HG03103 (cell line): ENCODE measurements around the gene POLRMT.

Experiments used
- ATAC-seq: cut with Tn5 transposase; IDR thresholded peaks from one replicate; pipeline ENCODE4 v1.9.1; 2021; ENCODE audit warnings: low read depth; ENCODE audit not compliant: unreplicated experiment

The POLRMT gene

GRCh38 chr19:663682-664117 lies 30.4 kb upstream of the POLRMT start:
- no peak for ATAC-seq

DNA sequence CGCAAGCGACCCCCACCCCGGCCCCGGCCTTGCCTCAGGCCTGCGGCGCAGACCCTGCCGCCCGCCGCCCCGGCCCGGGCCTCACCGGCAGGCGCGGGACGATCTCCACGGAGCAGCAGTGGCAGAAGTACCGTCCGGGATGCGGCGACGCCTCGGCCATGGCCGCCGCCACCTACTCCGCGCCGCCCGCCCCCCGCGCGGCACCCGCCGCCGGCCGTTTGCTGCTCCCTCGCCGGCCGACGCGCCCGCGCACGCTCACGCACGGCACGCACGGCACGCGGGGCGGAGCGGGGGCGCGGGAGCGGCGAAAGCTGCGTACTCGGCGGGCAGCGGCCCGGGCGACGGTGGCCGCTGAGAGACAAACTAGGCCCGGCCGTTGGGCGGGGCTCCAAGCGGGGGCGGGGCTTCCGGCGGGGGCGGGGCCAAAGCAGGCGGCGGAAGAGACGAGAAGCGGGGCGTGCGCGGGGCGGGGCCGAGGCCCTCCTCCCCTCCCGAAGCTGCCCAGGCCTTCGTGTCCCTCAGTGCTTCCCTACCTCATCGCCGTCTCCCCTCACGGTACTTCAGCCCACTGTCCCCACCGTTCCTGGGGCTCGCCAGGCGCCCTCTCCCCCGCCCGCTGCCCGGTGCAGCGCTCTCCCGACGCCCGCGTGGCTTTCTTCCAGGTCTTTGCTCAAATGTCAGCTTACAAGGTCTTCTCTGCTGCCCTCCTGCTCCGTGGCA lies 29.8 kb upstream of the POLRMT start, which contains the start of gene RNF126:
TSS of gene RNF126 (minus strand) at position 253 of the 720 bp plus-strand sequence. CDS start at position 160, 93 bp downstream.
- peak; percentile 50 for ATAC-seq

GRCh38 chr19:662207-662961 lies 29.0 kb upstream of the POLRMT start:
- no peak for ATAC-seq

GRCh38 chr19:661427-662196 lies 28.3 kb upstream of the POLRMT start:
- ATAC-seq: no peak

DNA sequence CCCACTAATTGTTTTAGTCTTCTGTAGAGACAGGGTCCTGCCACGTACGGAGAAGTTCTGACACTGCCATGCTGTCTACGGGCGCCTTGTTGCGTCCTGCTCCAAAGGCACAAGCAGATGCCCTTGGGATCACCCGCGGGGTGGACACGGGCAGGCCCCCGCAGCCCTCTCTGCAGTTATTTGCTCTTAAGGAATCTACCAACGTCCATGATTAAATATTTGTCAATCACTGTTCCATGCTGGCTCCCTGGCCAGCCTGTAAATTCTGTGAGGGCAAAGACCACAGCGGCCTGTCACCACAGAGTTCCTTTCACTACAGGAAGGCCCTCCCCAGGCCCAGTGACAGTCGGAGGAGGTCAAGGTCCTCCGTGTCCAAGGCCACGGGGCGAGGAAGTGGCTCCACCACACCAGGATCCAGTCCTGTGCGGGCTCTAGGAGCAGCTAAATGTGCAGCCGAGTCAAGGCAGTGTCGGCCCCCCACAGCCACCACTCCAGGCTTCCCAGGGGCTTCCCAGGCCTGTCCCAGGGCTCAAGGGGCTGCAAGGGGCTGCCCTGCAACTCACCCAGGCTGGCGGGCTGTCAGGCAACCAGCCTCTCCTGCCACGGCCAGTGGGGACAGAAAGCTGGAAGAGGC lies 27.6 kb upstream of the POLRMT start:
- ATAC-seq: no peak

DNA sequence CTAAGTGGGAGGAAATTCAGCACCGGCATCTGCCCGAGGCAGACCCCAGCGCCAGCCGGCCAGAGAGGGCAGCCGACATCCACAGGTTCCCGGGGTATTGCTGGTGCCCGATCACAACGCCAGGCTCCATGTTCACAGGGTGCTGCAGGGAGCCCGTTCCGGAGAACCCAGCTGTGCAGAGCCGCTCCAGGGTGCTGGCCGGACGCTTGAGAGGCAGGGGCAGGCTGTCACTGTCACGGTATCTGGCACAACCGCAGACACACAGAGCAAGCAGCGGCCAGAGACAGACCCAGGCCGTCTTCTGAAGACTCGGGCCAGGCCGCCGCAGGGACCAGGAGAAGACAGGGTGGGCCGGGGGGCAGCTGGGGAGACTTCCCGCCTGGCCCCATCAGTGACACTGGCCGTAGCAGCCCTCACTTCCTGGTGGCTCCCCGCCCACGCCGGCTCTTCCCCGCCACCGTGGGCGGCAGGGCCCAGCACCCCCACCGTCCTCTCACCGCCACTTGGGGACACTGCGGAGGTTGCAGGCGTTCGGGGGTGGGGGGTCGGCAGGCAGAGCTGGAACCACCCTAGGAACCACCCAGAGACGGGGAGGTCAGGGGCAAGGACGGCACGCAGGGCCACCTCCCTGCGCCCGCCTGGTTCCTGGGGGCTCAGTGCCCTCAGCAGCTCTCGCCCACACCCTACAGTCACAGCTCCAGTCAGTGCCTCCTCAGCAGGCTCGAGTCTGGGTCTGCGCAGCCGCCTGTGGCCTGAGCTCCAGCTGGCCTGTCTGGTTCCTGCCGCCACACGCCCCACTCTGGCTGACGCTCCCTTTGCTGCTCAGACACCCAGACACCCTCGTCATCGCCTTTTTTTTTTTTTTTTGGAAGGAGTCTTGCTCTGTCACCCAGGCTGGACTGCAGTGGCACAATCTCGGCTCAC lies 25.8 kb upstream of the POLRMT start:
- no peak for ATAC-seq

- ATAC-seq: no peak
These were observed 24.9 kb upstream of the POLRMT start for GRCh38 chr19:658059-658839.

DNA sequence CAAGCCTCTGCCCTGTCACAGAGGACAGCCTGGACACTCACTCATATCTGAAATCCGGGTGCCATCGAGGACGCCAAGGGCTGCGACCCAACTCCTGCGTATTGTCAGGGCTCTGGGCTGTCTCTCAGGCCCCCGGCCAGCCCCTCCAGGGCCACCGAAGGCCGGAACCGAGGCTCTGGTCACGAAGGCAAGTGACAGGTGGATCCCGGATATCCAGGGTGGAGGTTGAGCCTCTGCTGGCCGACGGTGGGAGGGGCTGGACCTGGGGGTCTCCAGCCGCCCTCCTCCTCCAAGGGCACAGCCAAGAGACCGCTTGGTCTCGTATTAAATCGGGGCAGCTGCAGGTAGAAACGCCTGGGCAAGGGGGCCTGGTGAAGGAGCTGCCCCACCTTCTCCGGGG lies 24.3 kb upstream of the POLRMT start:
- no peak for ATAC-seq

DNA sequence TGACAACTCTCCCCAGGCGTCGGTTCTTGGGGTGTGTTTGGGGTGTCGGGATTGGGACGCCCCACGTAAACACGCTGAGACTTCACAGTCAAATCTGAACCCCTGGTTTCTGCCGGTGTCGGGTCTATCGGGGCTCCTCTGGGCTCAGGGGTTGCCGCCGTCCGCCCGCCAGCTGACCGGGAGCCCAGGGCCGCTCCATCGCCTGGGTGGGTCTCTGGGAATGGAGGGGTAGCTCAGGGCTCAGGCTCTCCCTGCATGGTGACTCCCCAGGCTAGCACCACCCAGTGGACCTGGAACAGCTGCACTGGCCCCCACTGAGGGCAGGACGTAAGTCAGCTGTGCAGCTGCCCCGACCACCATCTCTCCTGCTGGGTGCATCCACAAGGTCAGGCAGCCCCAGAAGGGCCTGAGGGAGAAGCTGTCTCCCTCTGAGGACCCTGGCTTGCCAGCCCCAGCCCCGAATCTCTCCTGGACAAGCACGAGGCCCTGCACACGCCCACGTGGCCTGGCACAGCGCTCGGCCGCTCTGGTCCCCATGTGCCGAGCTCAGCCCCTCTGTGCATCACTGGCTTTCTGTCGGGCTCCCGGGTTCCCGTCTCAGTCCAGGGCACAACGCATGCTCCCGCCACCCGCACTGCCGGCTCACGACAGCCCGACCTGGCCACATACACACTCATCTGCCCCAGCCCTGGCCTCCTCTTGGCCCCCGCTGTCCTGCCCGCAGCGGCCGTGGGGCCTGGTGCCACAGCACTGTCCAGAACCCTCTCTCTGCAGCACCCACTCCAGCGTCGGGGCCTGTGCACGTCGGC lies 23.6 kb upstream of the POLRMT start:
- ATAC-seq: no peak

- no peak for ATAC-seq
These were observed 22.4 kb upstream of the POLRMT start for GRCh38 chr19:655691-656090.

DNA sequence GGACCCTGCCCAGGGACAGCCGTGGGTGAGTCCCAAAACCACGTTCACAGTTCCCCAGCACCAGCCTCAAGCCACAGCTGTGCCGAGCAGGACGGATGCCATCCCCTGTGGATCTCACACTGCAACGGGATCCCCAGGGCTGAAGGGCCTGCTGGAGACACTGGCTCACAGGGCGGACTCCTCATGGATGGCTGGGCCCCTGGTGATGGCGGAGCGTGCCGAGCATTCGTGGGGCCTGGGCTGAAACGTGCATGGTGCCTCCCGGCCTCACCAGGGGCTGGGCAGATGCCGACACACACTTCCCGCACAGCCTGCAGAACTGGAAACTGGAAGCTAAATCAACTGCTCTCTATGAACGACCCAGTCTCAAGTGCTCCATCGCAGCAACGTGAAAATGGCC lies 20.1 kb upstream of the POLRMT start:
- ATAC-seq: no peak

GRCh38 chr19:652467-653389 lies 19.4 kb upstream of the POLRMT start:
- no peak for ATAC-seq

DNA sequence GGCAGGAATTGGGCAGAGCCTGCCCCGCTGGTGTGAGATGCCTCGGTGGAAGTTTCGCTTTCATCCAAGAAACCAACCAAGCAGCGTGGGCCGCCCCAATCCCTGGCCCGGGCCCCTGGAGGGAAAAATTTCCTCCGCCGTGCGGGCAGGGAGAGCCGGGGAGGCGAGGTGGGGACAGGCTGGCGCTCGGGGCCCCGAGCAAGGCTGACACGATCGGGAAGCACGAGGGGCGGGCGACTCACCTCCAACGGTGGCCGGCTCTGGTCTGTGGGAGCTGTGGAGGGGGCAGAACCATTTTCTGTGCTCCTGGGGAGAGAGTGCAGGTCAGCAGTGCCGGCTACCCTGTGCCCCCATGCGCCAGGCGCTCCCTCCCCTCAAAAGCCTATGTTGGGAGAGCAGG lies 18.7 kb upstream of the POLRMT start:
- ATAC-seq: no peak

DNA sequence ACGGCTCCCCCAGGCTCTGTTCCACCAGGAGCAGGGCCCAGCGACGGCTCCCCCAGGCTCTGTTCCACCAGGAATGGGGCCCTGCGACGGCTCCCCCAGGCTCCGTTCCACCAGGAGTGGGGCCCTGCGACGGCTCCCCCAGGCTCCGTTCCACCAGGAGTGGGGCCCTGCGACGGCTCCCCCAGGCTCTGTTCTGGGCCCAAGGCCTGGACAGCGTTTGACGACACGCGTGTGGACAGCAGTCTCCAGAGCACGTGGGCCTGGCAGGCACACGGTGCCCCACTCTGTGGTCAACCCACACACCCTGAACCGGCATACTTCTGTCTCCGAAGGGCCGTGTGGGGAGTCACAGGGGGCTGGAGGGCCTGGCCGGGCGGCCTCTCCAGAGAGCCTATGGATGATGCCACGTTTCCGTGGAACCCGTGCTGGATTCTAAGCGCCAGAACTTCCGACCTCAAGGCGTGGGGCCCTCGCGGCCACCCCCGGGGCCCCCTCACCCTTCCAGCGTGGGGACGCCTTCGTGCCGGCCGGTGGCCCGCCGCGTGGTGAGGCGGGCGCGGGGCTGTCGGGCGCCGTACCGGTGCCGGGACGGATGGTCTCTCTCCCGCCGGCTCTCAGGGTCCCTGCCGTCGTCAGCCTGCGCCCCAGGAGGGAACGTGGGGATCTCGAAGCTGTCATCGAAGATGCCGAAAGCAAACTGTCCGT lies 17.9 kb upstream of the POLRMT start:
- no peak for ATAC-seq

- no peak for ATAC-seq
These were observed 16.8 kb upstream of the POLRMT start for GRCh38 chr19:650121-650520.
